ENCODE data around the gene CERT1.

CERT1 gene

GRCh38 chr5:75414241-75414640, 97.2 kb downstream of the CERT1 start:
- Histone ChIP-seq H3K4me1 (ENCODE audit: control insufficient read depth, insufficient read depth, low read length) (no peaks in the 10 kb centered on the region), H3K36me3 (ENCODE audit: control insufficient read depth in 2 of 2, insufficient read depth in 2 of 2, low read length in 2 of 2) (peaks cover 4 to 14% of the 10 kb centered on the region in 2 donors), H3K27ac (ENCODE audit: low read length) (no peak overlapping the region), H3K27me3 (ENCODE audit: control insufficient read depth in 1 of 2, insufficient read depth in 2 of 2, low read length in 2 of 2) (no peaks in the 10 kb centered on the region), H3K9ac (ENCODE audit: low read length in 2 of 2) (no peak overlapping the region), H3K4me3 (ENCODE audit: low read length in 2 of 2) (no peak overlapping the region), H3K9me3 (ENCODE audit: control insufficient read depth in 2 of 2, low read length in 2 of 2) (no peaks in the 10 kb centered on the region)

DNA sequence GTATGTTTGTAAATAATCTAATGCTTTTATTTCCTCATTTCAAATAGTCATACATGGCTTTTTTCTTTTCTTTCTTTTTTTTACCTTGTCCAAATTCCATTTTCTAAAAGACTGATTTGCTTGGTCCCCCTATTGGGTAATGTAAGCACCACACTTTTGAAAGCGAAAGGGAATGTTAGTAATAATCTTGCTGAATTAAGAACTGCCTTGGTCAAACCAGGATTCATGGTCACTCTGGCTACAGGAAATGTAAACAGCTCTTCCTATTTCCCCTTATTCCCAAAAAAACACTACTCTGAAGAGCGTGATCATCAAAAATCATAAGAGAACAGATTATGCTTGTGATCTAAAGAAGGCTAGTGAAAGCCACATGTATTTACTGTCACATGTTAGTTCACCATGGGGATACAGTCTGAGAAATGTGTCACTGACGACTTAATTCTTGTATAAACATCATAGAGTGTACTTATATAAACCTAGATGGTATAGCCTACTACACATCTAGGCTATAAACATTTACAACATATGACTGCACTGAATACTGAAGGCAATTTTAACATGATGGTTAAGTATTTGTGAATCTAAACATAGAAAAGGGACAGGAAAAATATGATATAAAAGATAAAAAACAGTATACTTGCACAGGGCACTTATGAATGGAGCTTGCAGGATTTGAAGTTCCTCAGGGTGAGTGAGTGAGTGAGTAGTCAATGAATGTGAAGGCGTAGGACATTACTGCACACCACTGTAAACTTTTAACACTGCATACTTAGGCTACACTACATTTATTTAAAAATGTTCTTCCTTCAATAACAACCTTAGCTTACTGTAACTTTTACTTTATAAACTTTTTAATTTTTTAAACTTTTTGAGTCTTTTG, 99.1 kb downstream of the CERT1 start:
- Histone ChIP-seq H3K36me3 (ENCODE audit: control insufficient read depth in 2 of 2, insufficient read depth in 2 of 2, low read length in 2 of 2) (peaks cover 0 to 9% of the 10 kb centered on the region in 2 donors), H3K4me3 (ENCODE audit: low read length in 2 of 2) (no peak overlapping the region), H3K27me3 (ENCODE audit: control insufficient read depth in 1 of 2, insufficient read depth in 2 of 2, low read length in 2 of 2) (no peaks in the 10 kb centered on the region), H3K27ac (ENCODE audit: low read length) (no peak overlapping the region), H3K4me1 (ENCODE audit: control insufficient read depth, insufficient read depth, low read length) (no peaks in the 10 kb centered on the region), H3K9me3 (ENCODE audit: control insufficient read depth in 2 of 2, low read length in 2 of 2) (no peaks in the 10 kb centered on the region), H3K9ac (ENCODE audit: low read length in 2 of 2) (no peak overlapping the region)

- H3K4me1 ChIP-seq (ENCODE audit: control insufficient read depth, insufficient read depth, low read length), result no peaks in the 10 kb centered on the region
Measured at GRCh38 chr5:75405296-75405695, 106.1 kb downstream of the CERT1 start.

GRCh38 chr5:75395277-75395676, 116.2 kb downstream of the CERT1 start:
- Histone ChIP-seq H3K27me3 (ENCODE audit: control insufficient read depth in 1 of 2, insufficient read depth in 2 of 2, low read length in 2 of 2) (no peaks in the 10 kb centered on the region), H3K36me3 (ENCODE audit: control insufficient read depth in 2 of 2, insufficient read depth in 2 of 2, low read length in 2 of 2) (peaks cover 0 to 4% of the 10 kb centered on the region in 2 donors), H3K9ac (ENCODE audit: low read length in 2 of 2) (no peak overlapping the region), H3K27ac (ENCODE audit: low read length) (no peak overlapping the region), H3K4me3 (ENCODE audit: low read length in 2 of 2) (no peak overlapping the region), H3K9me3 (ENCODE audit: control insufficient read depth in 2 of 2, low read length in 2 of 2) (no peaks in the 10 kb centered on the region), H3K4me1 (ENCODE audit: control insufficient read depth, insufficient read depth, low read length) (no peaks in the 10 kb centered on the region)

More at GRCh38 chr5:75405296-75405695, 106.1 kb downstream of the CERT1 start:
- no peak overlapping the region for H3K9ac ChIP-seq (ENCODE audit: low read length in 2 of 2)
- H3K4me3 ChIP-seq (ENCODE audit: low read length in 2 of 2), result no peak overlapping the region
- H3K27me3 ChIP-seq (ENCODE audit: control insufficient read depth in 1 of 2, insufficient read depth in 2 of 2, low read length in 2 of 2), result no peaks in the 10 kb centered on the region
- H3K9me3 ChIP-seq (ENCODE audit: control insufficient read depth in 2 of 2, low read length in 2 of 2), result no peaks in the 10 kb centered on the region
- H3K36me3 ChIP-seq (ENCODE audit: control insufficient read depth in 2 of 2, insufficient read depth in 2 of 2, low read length in 2 of 2), result peaks cover 2 to 3% of the 10 kb centered on the region in 2 donors
- no peak overlapping the region for H3K27ac ChIP-seq (ENCODE audit: low read length)

DNA sequence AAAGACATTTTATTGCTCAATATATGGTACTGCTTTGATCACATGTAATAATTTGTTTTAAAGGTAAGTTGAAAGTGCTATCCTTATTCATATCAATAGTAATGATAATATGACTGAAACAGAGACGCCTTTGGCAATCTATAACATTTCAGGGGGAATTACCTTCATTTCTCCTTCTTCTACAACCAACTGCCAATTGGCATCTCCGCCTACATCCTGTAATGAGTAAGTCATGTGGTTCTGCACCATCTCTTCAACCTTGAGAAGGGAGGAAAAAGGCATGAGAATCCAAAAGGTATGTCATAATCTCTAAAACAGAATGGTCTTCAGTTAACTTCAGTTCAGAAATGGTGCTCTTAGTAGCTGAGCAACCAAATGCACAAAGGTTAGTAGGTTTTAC, 122.0 kb downstream of the CERT1 start:
- no peak overlapping the region for H3K9ac ChIP-seq (ENCODE audit: low read length in 2 of 2)
- H3K4me1 ChIP-seq (ENCODE audit: control insufficient read depth, insufficient read depth, low read length), result no peaks in the 10 kb centered on the region
- no peak overlapping the region for H3K27ac ChIP-seq (ENCODE audit: low read length)
- H3K9me3 ChIP-seq (ENCODE audit: control insufficient read depth in 2 of 2, low read length in 2 of 2), result no peaks in the 10 kb centered on the region
- no peaks in the 10 kb centered on the region for H3K27me3 ChIP-seq (ENCODE audit: control insufficient read depth in 1 of 2, insufficient read depth in 2 of 2, low read length in 2 of 2)
- H3K36me3 ChIP-seq (ENCODE audit: control insufficient read depth in 2 of 2, insufficient read depth in 2 of 2, low read length in 2 of 2), result peaks cover 9 to 19% of the 10 kb centered on the region in 2 donors
- no peak overlapping the region for H3K4me3 ChIP-seq (ENCODE audit: low read length in 2 of 2)

DNA sequence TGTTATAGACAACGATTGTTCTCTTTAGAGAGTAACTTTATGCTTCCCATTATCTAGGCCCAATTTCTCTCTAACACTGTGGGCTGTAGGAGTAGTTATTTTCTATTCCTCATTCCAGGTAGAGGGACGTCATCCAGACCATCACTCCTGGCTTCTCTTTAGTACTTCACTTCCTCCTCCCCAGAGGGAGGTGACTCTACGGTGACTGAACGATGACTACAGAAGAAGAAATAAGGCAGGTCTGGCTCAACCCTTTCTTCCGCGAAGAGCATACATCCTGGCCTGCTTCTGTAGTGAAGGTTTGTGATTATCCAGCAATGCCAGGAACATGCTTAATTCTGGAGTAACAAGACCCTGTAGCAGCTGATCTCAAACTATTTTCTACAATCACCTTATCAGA, 123.6 kb downstream of the CERT1 start:
- H3K9ac ChIP-seq (ENCODE audit: low read length in 2 of 2), result no peak overlapping the region
- H3K36me3 ChIP-seq (ENCODE audit: control insufficient read depth in 2 of 2, insufficient read depth in 2 of 2, low read length in 2 of 2), result peaks cover 12 to 19% of the 10 kb centered on the region in 2 donors

DNA sequence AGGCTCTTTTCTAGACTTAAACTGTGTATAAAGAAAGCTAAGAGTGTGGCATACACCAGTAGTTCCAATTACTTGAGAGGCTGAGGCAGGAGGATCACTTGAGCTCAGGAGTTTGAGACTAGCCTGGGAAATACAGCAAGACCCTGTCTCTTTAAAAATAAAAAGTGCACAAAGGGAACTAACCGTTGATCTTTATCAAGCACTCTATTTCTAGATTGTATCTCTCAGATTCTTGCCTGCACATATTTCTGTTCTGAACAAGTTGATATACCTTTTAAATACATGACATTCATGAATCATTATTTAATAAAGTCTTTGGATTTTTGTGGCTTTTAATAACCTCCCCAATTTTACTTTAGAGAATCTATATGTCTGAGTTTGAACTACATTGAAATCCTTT, 127.2 kb downstream of the CERT1 start:
- Histone ChIP-seq H3K4me1 (ENCODE audit: control insufficient read depth, insufficient read depth, low read length) (no peaks in the 10 kb centered on the region), H3K36me3 (ENCODE audit: control insufficient read depth in 2 of 2, insufficient read depth in 2 of 2, low read length in 2 of 2) (peaks cover 20 to 32% of the 10 kb centered on the region in 2 donors), H3K9ac (ENCODE audit: low read length in 2 of 2) (no peak overlapping the region), H3K27ac (ENCODE audit: low read length) (no peak overlapping the region), H3K4me3 (ENCODE audit: low read length in 2 of 2) (no peak overlapping the region), H3K9me3 (ENCODE audit: control insufficient read depth in 2 of 2, low read length in 2 of 2) (no peaks in the 10 kb centered on the region), H3K27me3 (ENCODE audit: control insufficient read depth in 1 of 2, insufficient read depth in 2 of 2, low read length in 2 of 2) (no peaks in the 10 kb centered on the region)

More for the DNA sequence above, 123.6 kb downstream of the CERT1 start:
- H3K27me3 ChIP-seq (ENCODE audit: control insufficient read depth in 1 of 2, insufficient read depth in 2 of 2, low read length in 2 of 2), result no peaks in the 10 kb centered on the region
- H3K9me3 ChIP-seq (ENCODE audit: control insufficient read depth in 2 of 2, low read length in 2 of 2), result no peaks in the 10 kb centered on the region
- no peak overlapping the region for H3K4me3 ChIP-seq (ENCODE audit: low read length in 2 of 2)
- no peaks in the 10 kb centered on the region for H3K4me1 ChIP-seq (ENCODE audit: control insufficient read depth, insufficient read depth, low read length)
- H3K27ac ChIP-seq (ENCODE audit: low read length), result no peak overlapping the region

DNA sequence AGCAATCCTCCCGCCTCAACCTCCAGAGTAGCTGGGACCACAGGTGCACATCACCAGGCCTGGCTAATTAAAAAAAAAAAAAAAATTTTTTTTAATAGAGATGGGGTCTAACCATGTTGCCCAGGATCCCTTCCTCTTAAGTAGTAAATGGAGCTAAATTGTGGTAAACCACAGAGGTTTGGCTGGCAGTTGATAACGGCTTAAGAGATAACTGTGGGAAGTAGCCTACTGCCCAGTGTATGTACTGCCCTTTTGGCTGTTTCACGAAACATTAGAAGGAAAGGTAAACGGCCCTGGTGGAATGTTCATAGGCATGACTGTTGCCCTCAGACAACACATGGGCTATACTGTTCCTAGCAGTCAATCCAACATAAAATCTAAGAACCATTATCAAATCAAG, 130.0 kb downstream of the CERT1 start:
- H3K9me3 ChIP-seq (ENCODE audit: control insufficient read depth in 2 of 2, low read length in 2 of 2), result no peaks in the 10 kb centered on the region
- H3K9ac ChIP-seq (ENCODE audit: low read length in 2 of 2), result no peak overlapping the region
- H3K36me3 ChIP-seq (ENCODE audit: control insufficient read depth in 2 of 2, insufficient read depth in 2 of 2, low read length in 2 of 2), result peaks cover 22 to 25% of the 10 kb centered on the region in 2 donors
- no peak overlapping the region for H3K4me3 ChIP-seq (ENCODE audit: low read length in 2 of 2)
- no peak overlapping the region for H3K27ac ChIP-seq (ENCODE audit: low read length)
- H3K27me3 ChIP-seq (ENCODE audit: control insufficient read depth in 1 of 2, insufficient read depth in 2 of 2, low read length in 2 of 2), result no peaks in the 10 kb centered on the region
- H3K4me1 ChIP-seq (ENCODE audit: control insufficient read depth, insufficient read depth, low read length), result no peaks in the 10 kb centered on the region

DNA sequence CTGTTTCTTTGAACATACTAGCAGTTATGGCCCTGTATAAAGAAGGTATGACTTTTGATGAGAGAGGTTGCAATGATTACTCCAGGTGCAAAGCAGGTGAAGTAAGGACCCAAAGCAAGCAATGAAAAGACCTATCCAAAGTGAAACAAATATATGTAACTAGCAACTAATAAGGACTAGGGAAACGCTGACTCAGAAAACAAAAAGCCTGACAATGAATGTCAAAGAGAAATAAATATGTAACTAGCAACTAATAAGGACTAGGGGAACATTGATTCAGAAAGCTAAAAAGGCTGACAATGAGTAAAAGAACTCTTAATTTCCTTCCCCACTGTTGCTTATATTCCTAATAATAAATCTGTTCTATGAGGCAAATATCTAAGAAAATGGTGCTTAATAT, 131.3 kb downstream of the CERT1 start:
- H3K36me3 ChIP-seq (ENCODE audit: control insufficient read depth in 2 of 2, insufficient read depth in 2 of 2, low read length in 2 of 2), result peaks cover 21 to 28% of the 10 kb centered on the region in 2 donors
- no peak overlapping the region for H3K27ac ChIP-seq (ENCODE audit: low read length)
- no peaks in the 10 kb centered on the region for H3K9me3 ChIP-seq (ENCODE audit: control insufficient read depth in 2 of 2, low read length in 2 of 2)
- H3K4me3 ChIP-seq (ENCODE audit: low read length in 2 of 2), result no peak overlapping the region
- H3K27me3 ChIP-seq (ENCODE audit: control insufficient read depth in 1 of 2, insufficient read depth in 2 of 2, low read length in 2 of 2), result no peaks in the 10 kb centered on the region
- H3K4me1 ChIP-seq (ENCODE audit: control insufficient read depth, insufficient read depth, low read length), result no peaks in the 10 kb centered on the region
- no peak overlapping the region for H3K9ac ChIP-seq (ENCODE audit: low read length in 2 of 2)

DNA sequence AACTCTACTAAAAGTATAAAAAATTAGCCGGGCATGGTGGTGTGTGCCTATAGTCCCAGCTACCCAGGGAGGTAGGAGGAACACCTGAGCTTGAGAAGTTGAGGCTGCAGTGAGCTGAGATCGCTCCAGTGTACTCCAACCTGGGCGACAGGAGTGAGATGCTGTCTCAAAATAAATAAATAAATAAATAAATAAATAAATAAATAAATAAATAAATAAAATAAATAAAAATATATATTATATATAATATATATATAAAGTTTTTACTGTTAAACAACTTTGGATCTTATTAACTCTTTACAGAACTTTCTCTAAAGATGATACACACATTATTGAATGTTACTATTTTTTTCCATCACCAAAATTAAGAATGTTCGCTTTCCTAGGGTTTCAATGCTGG, 136.0 kb downstream of the CERT1 start:
- no peaks in the 10 kb centered on the region for H3K9me3 ChIP-seq (ENCODE audit: control insufficient read depth in 2 of 2, low read length in 2 of 2)
- H3K4me3 ChIP-seq (ENCODE audit: low read length in 2 of 2), result no peak overlapping the region
- H3K9ac ChIP-seq (ENCODE audit: low read length in 2 of 2), result no peak overlapping the region
- H3K27me3 ChIP-seq (ENCODE audit: control insufficient read depth in 1 of 2, insufficient read depth in 2 of 2, low read length in 2 of 2), result no peaks in the 10 kb centered on the region
- no peaks in the 10 kb centered on the region for H3K4me1 ChIP-seq (ENCODE audit: control insufficient read depth, insufficient read depth, low read length)
- peaks cover 12 to 29% of the 10 kb centered on the region in 2 donors for H3K36me3 ChIP-seq (ENCODE audit: control insufficient read depth in 2 of 2, insufficient read depth in 2 of 2, low read length in 2 of 2)
- H3K27ac ChIP-seq (ENCODE audit: low read length), result no peak overlapping the region

GRCh38 chr5:75374394-75374814, 137.0 kb downstream of the CERT1 start:
- H3K27ac ChIP-seq (ENCODE audit: low read length), result no peak overlapping the region
- H3K36me3 ChIP-seq (ENCODE audit: control insufficient read depth in 2 of 2, insufficient read depth in 2 of 2, low read length in 2 of 2), result peaks cover 12 to 23% of the 10 kb centered on the region in 2 donors
- no peaks in the 10 kb centered on the region for H3K4me1 ChIP-seq (ENCODE audit: control insufficient read depth, insufficient read depth, low read length)
- H3K4me3 ChIP-seq (ENCODE audit: low read length in 2 of 2), result no peak overlapping the region
- H3K9ac ChIP-seq (ENCODE audit: low read length in 2 of 2), result no peak overlapping the region
- H3K27me3 ChIP-seq (ENCODE audit: control insufficient read depth in 1 of 2, insufficient read depth in 2 of 2, low read length in 2 of 2), result no peaks in the 10 kb centered on the region
- H3K9me3 ChIP-seq (ENCODE audit: control insufficient read depth in 2 of 2, low read length in 2 of 2), result no peaks in the 10 kb centered on the region
